ENCODE results near the gene MCEMP1. TPM values are rescaled to one million over a fixed set of nuclear protein-coding genes. Genes with fewer than 3 reads are reported as not detected.

MCEMP1 gene
- total RNA-seq, 1 experiment from 2014 or later: not detected

GRCh38 chr19:7670150-7670783, 6.6 kb upstream of the MCEMP1 start:
- DNase-seq (ENCODE audit: low read depth): no peak

GRCh38 chr19:7670790-7671189, 6.1 kb upstream of the MCEMP1 start:
- no peak for DNase-seq (ENCODE audit: low read depth)

- DNase-seq (ENCODE audit: low read depth): no peak
Measured at GRCh38 chr19:7672522-7672921, 4.4 kb upstream of the MCEMP1 start.

GRCh38 chr19:7674010-7675005, 2.6 kb upstream of the MCEMP1 start:
- DNase-seq (ENCODE audit: low read depth): peak; percentile 50

DNA sequence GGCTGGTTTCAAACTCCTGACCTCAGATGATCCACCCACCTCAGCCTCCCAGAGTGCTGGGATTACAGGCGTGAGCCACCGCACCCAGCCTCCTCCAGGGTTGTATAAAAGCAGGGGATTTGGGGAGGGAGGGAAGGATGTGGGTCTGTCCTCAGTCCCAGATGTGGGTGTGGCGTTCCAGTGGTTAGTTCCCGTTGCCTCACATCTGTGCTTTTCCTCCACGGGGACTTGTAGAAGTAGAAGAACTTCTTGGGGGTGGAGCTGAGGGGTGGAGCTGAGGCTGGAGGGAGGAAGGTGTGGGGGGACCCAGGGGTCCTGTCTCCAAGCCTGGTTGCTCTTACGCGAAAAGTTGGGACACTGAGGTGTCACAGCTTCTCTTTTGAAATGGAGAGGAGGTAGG, 514 bp upstream of the MCEMP1 start:
- no peak for DNase-seq (ENCODE audit: low read depth)

GRCh38 chr19:7677669-7678311, 900 bp downstream of the MCEMP1 start:
- DNase-seq (ENCODE audit: low read depth): no peak

GRCh38 chr19:7678971-7679751, 2.3 kb downstream of the MCEMP1 start:
- DNase-seq (ENCODE audit: low read depth): no peak

DNA sequence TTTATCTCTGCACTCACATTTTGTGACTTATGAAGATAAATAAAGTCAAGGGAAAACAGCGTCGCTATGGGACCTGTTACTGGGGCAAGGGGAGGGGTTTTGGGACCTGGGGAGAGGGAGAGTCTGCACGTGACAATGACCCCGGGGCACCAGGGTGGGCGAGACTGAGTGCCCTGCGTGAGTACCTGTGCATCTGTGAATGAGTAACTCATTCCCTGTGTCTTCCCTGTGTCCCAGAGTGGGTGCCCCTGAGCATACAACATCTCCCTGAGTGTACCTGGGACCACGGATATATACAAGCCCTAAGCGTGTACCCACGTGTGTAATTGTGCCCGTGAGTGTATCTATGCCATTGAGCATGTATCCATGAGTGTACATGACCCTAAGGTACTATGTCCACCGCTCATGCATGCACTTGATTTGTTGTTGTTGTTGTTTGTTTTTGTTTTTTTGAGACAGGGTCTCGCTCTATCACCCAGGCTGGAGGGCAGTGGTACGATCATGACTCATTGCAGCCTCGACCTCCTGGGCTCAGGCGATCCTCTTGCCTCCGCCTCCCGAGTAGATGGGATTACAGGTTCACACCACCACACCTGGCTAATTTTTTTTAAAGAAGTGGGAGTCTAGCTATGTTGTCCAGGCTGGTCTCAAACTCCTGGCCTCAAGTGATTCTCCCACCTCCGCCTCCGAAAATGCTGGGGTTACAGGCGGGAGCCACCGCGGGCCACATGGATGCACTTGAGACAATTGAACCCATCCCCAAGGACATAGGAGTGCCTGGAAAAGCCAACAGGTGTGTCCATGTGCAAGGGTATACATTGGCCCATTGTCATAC, 3.1 kb downstream of the MCEMP1 start:
- DNase-seq (ENCODE audit: low read depth): no peak

- peak; percentile 57 for DNase-seq (ENCODE audit: low read depth)
Measured at GRCh38 chr19:7680606-7681339, 3.9 kb downstream of the MCEMP1 start, which contains the start of gene TRAPPC5. Gene TRAPPC5 (plus strand): TSS chr19:7680833. CDS start chr19:7682254, 1,421 bp downstream.

- DNase-seq (ENCODE audit: low read depth): peak; percentile 19
Measured at GRCh38 chr19:7681340-7682174, 4.7 kb downstream of the MCEMP1 start.

DNA sequence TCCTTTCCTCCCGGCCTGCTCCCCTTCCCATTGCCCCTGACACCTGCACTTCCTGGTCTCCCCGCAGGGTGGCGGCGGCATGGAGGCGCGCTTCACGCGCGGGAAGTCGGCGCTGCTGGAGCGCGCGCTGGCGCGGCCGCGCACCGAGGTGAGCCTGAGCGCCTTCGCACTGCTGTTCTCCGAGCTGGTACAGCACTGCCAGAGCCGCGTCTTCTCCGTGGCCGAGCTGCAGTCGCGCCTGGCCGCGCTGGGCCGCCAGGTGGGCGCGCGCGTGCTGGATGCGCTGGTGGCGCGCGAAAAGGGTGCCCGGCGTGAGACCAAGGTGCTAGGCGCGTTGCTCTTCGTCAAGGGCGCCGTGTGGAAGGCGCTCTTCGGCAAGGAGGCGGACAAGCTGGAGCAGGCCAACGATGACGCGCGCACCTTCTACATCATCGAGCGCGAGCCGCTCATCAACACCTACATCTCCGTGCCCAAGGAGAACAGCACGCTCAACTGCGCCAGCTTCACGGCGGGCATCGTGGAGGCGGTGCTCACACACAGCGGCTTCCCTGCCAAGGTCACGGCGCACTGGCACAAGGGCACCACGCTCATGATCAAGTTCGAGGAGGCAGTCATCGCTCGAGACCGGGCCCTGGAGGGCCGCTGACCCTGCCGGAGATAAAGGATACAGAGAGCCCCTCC, 5.4 kb downstream of the MCEMP1 start:
- no peak for DNase-seq (ENCODE audit: low read depth)

DNA sequence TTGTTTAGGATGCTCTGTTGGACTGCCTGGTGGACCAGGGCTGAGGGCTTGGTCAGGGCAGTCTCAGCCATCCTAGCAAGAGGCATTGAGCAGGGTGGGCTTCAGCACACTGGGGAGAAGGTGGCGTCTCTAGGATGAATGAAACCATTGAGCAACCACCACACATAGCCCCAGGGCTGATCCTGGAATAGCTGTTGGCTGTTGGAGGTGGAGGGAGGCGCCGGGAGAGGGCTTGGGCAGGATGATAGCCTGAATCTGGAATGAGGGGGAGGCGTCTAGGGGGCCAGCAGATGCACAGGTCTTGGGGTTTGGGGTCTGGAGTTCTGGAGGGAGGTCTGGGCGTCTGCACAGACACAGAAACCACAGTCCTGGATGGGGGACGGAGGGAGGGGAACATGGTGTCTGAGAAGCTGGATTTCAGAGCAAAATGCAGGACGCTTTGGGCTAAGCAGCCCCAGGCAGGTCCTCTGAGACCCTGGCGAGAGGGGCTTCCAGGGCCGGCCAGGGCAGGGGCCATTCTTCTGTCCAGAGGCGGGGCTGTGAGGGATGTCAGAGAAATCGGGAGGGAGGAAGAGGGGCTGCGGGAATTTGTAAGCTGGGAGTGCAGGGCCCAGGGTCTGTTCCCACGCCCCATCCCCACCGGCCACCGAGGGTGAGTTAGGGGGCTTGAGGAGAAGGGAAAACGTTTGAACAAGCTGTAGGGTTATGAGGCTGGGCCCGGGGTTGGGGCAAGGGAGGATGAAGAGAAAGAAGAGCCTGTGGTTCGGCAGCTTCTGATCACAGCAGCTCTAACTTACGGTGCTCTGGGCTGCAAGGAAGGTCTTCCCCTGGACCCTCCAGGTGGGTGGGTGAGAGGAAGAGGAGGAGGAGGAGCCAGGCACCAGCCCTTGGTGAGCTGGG, 8.9 kb downstream of the MCEMP1 start:
- DNase-seq (ENCODE audit: low read depth): no peak

- DNase-seq (ENCODE audit: low read depth): no peak
Measured at GRCh38 chr19:7687177-7687576, 10.3 kb downstream of the MCEMP1 start.

DNA sequence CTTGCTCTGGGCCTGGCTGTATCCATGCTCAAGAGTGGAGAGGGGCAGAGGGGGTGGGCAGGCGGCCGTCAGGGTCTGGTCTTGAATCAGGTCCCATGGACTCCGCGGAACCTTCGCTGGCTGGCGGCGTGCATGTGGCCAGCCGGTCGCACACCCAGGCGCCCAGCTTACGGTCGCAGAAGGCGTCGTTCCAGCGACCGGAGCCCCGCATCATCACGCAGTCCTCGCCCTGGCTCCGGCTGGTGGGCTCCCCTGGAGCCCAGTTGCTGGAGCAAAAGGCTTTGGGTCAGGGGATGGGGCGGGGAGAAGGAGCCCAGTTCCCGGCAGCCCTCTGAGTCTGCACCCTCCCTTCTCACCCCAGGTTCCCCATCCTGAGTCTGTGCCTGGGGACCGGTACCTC, 12.3 kb downstream of the MCEMP1 start:
- no peak for DNase-seq (ENCODE audit: low read depth)

DNA sequence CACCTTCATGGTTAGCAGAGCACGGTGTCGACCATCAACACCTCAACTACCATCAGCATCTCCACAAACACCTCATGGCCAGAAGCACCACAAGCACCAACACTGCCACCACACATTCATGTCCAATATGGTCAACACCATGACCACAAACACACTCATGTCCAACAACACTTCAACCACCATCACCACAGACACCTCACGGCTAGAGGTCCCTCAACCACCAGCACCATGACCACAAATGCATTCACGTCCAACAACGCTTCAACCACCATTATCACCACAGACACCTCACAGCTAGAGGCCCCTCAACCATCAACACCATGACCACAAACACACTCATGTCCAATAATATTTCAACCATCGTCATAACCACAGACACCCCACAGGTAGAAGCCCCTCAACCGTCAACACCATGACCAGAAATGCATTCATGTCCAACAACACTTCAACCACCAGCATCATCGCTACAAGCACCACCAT, 13.9 kb downstream of the MCEMP1 start:
- DNase-seq (ENCODE audit: low read depth): no peak

DNA sequence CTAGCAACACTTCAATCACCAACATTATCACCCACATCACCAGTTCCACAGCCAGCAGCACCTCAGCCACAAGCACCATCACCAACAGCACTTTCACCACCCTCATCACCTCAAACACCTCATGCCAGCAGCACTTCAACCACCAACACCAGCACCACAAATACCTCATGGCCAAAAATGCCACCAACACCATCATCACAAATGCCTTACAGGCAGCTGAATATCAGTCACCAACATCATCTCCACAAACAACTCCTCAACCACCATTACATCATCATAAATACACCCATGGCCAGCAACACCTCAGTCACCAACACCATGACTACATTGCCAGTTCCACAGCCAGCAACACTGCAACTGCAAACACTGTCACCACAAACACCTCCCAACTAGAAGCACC, 14.6 kb downstream of the MCEMP1 start:
- no peak for DNase-seq (ENCODE audit: low read depth)
